MM.1S (cell line): ENCODE data around the gene BTBD6.

ENCODE experiments used
- DNase-seq: peaks from one replicate; pipeline ENCODE4 v3.0.0-alpha.2; 2015
- H2AFZ ChIP-seq: fragments of 300-600 bp; sonication (generic); 2 replicates; pipeline ENCODE4 v1.6.0; 2016; ENCODE audit warnings: antibody characterized with exemption, low read length
- H3F3A ChIP-seq: fragments of 300-600 bp; sonication (generic); 2 replicates; pipeline ENCODE4 v1.6.1; 2016; ENCODE audit warnings: mild to moderate bottlenecking, antibody characterized with exemption, low read length, moderate library complexity, mixed read lengths; ENCODE audit not compliant: insufficient read depth
- H3K27ac ChIP-seq: fragments of 300-600 bp; sonication (generic); 2 replicates; pipeline ENCODE4 v1.5.1; 2016; ENCODE audit warnings: mild to moderate bottlenecking, low read length
- H3K27me3 ChIP-seq: fragments of 300-600 bp; sonication (generic); replicated peaks from 2 replicates; pipeline ENCODE4 v1.6.0; 2016; ENCODE audit warnings: low read length; ENCODE audit not compliant: insufficient read depth
- H3K36me3 ChIP-seq: fragments of 300-600 bp; sonication (generic); replicated peaks from 2 replicates; pipeline ENCODE4 v1.6.1; 2016; ENCODE audit warnings: mild to moderate bottlenecking, low read length, mixed read lengths; ENCODE audit not compliant: insufficient read depth
- H3K4me1 ChIP-seq: fragments of 300-600 bp; sonication (generic); 2 replicates; pipeline ENCODE4 v1.6.1; 2016; ENCODE audit warnings: low read length, mixed read lengths
- H3K4me2 ChIP-seq: fragments of 300-600 bp; sonication (generic); 2 replicates; pipeline ENCODE4 v1.6.0; 2016; ENCODE audit warnings: low read depth, low read length
- H3K4me3 ChIP-seq: fragments of 300-600 bp; sonication (generic); 2 replicates; pipeline ENCODE4 v1.5.1; 2016; ENCODE audit warnings: low read length, mixed read lengths
- H3K79me2 ChIP-seq: fragments of 300-600 bp; sonication (generic); 2 replicates; pipeline ENCODE4 v1.6.1; 2016; ENCODE audit warnings: mixed run types, low read length, mixed read lengths
- H3K9ac ChIP-seq: fragments of 300-600 bp; sonication (generic); 2 replicates; pipeline ENCODE4 v1.6.1; 2016; ENCODE audit warnings: low read length, mixed read lengths
- H3K9me2 ChIP-seq: fragments of 300-600 bp; sonication (generic); replicated peaks from 2 replicates; pipeline ENCODE4 v1.6.1; 2016; ENCODE audit warnings: mild to moderate bottlenecking, low read length, mixed read lengths; ENCODE audit not compliant: insufficient read depth
- H3K9me3 ChIP-seq: fragments of 300-600 bp; sonication (generic); replicated peaks from 2 replicates; pipeline ENCODE4 v1.6.1; 2016; ENCODE audit warnings: mild to moderate bottlenecking, low read length, mixed read lengths; ENCODE audit not compliant: insufficient read depth
- H4K20me1 ChIP-seq: fragments of 300-600 bp; sonication (generic); 2 replicates; pipeline ENCODE4 v1.6.1; 2016; ENCODE audit warnings: mild to moderate bottlenecking, low read length, moderate library complexity, mixed read lengths; ENCODE audit not compliant: insufficient read depth
- CTCF ChIP-seq: fragments of 300-600 bp; sonication (generic); IDR thresholded peaks from 2 replicates; pipeline ENCODE4 v1.5.1; 2016; ENCODE audit warnings: antibody characterized with exemption, low read length, mixed read lengths
- EZH2 ChIP-seq: fragments of 300-600 bp; sonication (generic); optimal IDR thresholded peaks from 2 replicates; pipeline ENCODE3; 2017; ENCODE audit warnings: low read depth, mild to moderate bottlenecking, antibody characterized with exemption, low read length, mixed read lengths
- EZH2phosphoT487 ChIP-seq: fragments of 300-600 bp; sonication (generic); IDR thresholded peaks from 2 replicates; pipeline ENCODE4 v1.6.1; 2018; ENCODE audit warnings: antibody characterized with exemption, low read length

The BTBD6 gene

DNA sequence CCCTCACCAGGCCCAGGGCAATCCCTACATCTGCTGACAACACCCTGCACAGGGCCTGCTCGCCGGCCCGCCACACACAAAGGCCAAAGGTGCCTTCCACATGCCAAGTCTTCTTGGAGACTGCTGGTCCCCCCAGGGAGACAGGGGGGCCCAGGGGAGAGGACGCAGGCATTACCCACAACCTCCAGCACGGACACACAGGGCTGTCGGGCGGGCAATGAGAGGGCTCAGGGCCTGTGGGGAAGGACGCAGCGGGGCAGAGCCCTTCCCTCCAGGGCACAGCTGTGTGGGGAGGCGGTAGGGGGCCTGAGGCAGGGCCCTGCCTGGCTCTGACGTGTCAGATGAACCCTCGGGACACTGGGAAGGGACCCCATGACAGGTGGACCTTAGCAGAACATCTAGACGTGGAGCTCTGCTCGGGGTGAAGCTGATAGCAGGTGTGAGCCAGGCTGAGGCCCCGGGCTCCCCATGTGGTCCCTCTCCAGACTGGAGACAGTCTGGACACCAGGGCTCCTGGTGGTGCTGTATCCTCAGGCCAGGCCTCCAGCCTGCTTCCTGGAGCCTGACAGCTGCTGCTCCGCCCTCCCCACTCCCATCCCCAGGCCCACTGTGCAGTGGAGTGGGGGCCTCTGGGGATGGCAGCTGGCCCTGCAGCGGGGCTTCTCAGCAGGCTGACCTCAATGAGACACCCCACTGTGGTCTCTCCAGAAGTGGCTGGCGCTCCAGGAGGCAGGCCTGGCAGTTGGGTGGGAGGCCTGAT is 35.6 kb upstream of the BTBD6 start:
- Histone ChIP-seq H3K27me3 (no peaks in the 10 kb centered on the region), H3K4me1 (no peaks in the 10 kb centered on the region), H3K4me2 (no peak overlapping the region), H3K79me2 (no peaks in the 10 kb centered on the region), H3K27ac (no peak overlapping the region), H3K9ac (no peak overlapping the region), H3K9me3 (no peaks in the 10 kb centered on the region), H3F3A (no peaks in the 10 kb centered on the region), H3K9me2 (no peaks in the 10 kb centered on the region), H4K20me1 (no peaks in the 10 kb centered on the region), H3K4me3 (no peak overlapping the region), H2AFZ (no peak overlapping the region), H3K36me3 (no peaks in the 10 kb centered on the region)
- TF ChIP-seq EZH2 (no peak), EZH2phosphoT487 (no peak), CTCF (no peak)
- no peak for DNase-seq

- Histone ChIP-seq H3K9ac (no peak overlapping the region), H4K20me1 (no peaks in the 10 kb centered on the region), H3K9me2 (no peaks in the 10 kb centered on the region), H3K36me3 (no peaks in the 10 kb centered on the region), H3K4me1 (no peaks in the 10 kb centered on the region), H3K4me3 (no peak overlapping the region), H3K9me3 (no peaks in the 10 kb centered on the region), H3K27ac (no peak overlapping the region), H3K79me2 (no peaks in the 10 kb centered on the region), H3F3A (no peaks in the 10 kb centered on the region), H2AFZ (no peak overlapping the region), H3K4me2 (no peak overlapping the region), H3K27me3 (no peaks in the 10 kb centered on the region)
- no peak for TF ChIP-seq CTCF
- no peak for TF ChIP-seq EZH2
- TF ChIP-seq EZH2phosphoT487 = no peak
- DNase-seq = no peak
These were observed 35.0 kb upstream of the BTBD6 start for GRCh38 chr14:105213361-105213760.

GRCh38 chr14:105214324-105214915 is 33.9 kb upstream of the BTBD6 start:
- Histone ChIP-seq H3K9ac (no peak overlapping the region), H3K27ac (no peak overlapping the region), H3F3A (no peaks in the 10 kb centered on the region), H4K20me1 (no peaks in the 10 kb centered on the region), H3K9me3 (no peaks in the 10 kb centered on the region), H3K36me3 (no peaks in the 10 kb centered on the region), H3K27me3 (no peaks in the 10 kb centered on the region), H3K9me2 (no peaks in the 10 kb centered on the region), H3K79me2 (no peaks in the 10 kb centered on the region), H3K4me1 (no peaks in the 10 kb centered on the region), H3K4me3 (no peak overlapping the region), H3K4me2 (no peak overlapping the region), H2AFZ (no peak overlapping the region)
- DNase-seq = no peak
- no peak for TF ChIP-seq EZH2phosphoT487
- TF ChIP-seq CTCF = no peak
- TF ChIP-seq EZH2 = no peak
